Panc1 (cell line): ENCODE measurements around the gene MCF2L2.
"Not testable (repeated sequence)": the region's sequence is repeated elsewhere in the genome, so short reads cannot be mapped to it uniquely, and the experiment has no call there.

ENCODE experiments used
- POLR2AphosphoS5 ChIP-seq: IDR thresholded peaks from 2 replicates; pipeline ENCODE4 v1.6.1; 2012; ENCODE audit warnings: mild to moderate bottlenecking, low read depth, low read length, moderate library complexity
- SIN3A ChIP-seq: IDR thresholded peaks from 2 replicates; pipeline ENCODE4 v1.6.1; 2012; ENCODE audit warnings: low read depth, mild to moderate bottlenecking, low read length, moderate library complexity, borderline replicate concordance; ENCODE audit not compliant: insufficient read depth
- TF ChIP-seq, protein P1 (sequence below): fragments of 450-650 bp; IDR thresholded peaks from 2 replicates; pipeline ENCODE4 v1.5.1; 2017; ENCODE audit warnings: mild to moderate bottlenecking
- TF ChIP-seq, protein P2 (sequence below), 2 experiments: IDR thresholded peaks; 2 replicates each; pipeline ENCODE4 v1.6.1; 2011 to 2012; ENCODE audit warnings: low read depth in 2 of 2, control low read depth in 1 of 2, low read length in 1 of 2, mild to moderate bottlenecking in 1 of 2, moderate library complexity in 1 of 2; ENCODE audit not compliant: insufficient read depth in 1 of 2

DNA sequence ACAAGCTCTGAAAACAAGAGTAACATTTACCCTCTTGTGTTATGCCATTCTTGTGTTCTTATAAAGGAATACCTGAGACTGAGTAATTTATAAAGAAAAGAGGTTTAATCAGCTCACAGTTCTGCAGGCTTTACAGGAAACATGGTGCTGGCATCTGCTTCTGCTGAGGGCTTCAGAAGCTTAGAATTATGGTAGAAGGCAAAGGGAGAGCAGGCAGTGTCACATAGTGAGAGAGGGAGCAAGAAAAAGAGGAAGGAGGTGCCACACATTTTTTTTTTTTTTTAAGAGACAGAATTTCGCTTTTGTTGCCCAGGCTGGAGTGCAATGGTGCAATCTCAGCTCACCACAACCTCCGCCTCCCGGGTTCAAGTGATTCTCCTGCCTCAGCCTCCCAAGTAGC, 12.1 kb upstream of the MCF2L2 start:
- TF ChIP-seq, protein P1, sequence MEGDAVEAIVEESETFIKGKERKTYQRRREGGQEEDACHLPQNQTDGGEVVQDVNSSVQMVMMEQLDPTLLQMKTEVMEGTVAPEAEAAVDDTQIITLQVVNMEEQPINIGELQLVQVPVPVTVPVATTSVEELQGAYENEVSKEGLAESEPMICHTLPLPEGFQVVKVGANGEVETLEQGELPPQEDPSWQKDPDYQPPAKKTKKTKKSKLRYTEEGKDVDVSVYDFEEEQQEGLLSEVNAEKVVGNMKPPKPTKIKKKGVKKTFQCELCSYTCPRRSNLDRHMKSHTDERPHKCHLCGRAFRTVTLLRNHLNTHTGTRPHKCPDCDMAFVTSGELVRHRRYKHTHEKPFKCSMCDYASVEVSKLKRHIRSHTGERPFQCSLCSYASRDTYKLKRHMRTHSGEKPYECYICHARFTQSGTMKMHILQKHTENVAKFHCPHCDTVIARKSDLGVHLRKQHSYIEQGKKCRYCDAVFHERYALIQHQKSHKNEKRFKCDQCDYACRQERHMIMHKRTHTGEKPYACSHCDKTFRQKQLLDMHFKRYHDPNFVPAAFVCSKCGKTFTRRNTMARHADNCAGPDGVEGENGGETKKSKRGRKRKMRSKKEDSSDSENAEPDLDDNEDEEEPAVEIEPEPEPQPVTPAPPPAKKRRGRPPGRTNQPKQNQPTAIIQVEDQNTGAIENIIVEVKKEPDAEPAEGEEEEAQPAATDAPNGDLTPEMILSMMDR, result not testable (repeated sequence)
- TF ChIP-seq, protein P2, sequence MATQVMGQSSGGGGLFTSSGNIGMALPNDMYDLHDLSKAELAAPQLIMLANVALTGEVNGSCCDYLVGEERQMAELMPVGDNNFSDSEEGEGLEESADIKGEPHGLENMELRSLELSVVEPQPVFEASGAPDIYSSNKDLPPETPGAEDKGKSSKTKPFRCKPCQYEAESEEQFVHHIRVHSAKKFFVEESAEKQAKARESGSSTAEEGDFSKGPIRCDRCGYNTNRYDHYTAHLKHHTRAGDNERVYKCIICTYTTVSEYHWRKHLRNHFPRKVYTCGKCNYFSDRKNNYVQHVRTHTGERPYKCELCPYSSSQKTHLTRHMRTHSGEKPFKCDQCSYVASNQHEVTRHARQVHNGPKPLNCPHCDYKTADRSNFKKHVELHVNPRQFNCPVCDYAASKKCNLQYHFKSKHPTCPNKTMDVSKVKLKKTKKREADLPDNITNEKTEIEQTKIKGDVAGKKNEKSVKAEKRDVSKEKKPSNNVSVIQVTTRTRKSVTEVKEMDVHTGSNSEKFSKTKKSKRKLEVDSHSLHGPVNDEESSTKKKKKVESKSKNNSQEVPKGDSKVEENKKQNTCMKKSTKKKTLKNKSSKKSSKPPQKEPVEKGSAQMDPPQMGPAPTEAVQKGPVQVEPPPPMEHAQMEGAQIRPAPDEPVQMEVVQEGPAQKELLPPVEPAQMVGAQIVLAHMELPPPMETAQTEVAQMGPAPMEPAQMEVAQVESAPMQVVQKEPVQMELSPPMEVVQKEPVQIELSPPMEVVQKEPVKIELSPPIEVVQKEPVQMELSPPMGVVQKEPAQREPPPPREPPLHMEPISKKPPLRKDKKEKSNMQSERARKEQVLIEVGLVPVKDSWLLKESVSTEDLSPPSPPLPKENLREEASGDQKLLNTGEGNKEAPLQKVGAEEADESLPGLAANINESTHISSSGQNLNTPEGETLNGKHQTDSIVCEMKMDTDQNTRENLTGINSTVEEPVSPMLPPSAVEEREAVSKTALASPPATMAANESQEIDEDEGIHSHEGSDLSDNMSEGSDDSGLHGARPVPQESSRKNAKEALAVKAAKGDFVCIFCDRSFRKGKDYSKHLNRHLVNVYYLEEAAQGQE (IDR thresholded peaks at IDR 0.05; ENCODE audit: insufficient read depth in 1 of 2, low read depth in 2 of 2, low read length in 1 of 2), result not testable (repeated sequence)
- not testable (repeated sequence) for TF ChIP-seq POLR2AphosphoS5, SIN3A
